A673 (cell line): ENCODE data around the gene PACRG. TPM values are rescaled to one million over a fixed set of nuclear protein-coding genes. Genes with fewer than 3 reads are reported as not detected.
"Not testable (repeated sequence)": the region's sequence is repeated elsewhere in the genome, so short reads cannot be mapped to it uniquely, and the experiment has no call there.

Experiments used
- BruUV-seq: library from RNA; stranded (reverse); fragments of 400-500 nt; replicated peaks from 2 replicates; lab custom pipeline; 2021; lab: Mats Ljungman, UMichigan
- CTCF ChIA-PET: fragments of 300-600 bp; sonication (Branson Sonifier 250); formaldehyde crosslinking; loops from one replicate; lab custom pipeline; 2022; ENCODE audit warnings: antibody characterized with exemption; lab: Charles Lee
- POLR2A ChIA-PET: fragments of 300-600 bp; sonication (Branson Sonifier 250); formaldehyde crosslinking; loops from one replicate; lab custom pipeline; 2022; ENCODE audit warnings: antibody characterized with exemption; ENCODE audit not compliant: low non-redundant PET; lab: Charles Lee
- DNase-seq: peaks from one replicate; pipeline ENCODE4 v3.0.0-alpha.2; 2015; ENCODE audit warnings: low spot score
- H3K27ac ChIP-seq: fragments of 200-600 bp; sonication (generic); 2 replicates; pipeline ENCODE4 v1.5.1; 2016; ENCODE audit warnings: mixed run types, low read depth, mild to moderate bottlenecking, mixed read lengths, antibody characterized with exemption, low read length; ENCODE audit not compliant: poor library complexity, severe bottlenecking
- H3K27me3 ChIP-seq: fragments of 200-600 bp; sonication (generic); replicated peaks from 2 replicates; pipeline ENCODE4 v1.6.1; 2017; ENCODE audit warnings: mixed run types, low read depth, mild to moderate bottlenecking, mixed read lengths, antibody characterized with exemption, low read length; ENCODE audit not compliant: insufficient read depth, poor library complexity
- H3K36me3 ChIP-seq: fragments of 200-600 bp; sonication (generic); 2 replicates; pipeline ENCODE4 v1.6.1; 2016; ENCODE audit warnings: mixed run types, mild to moderate bottlenecking, mixed read lengths, antibody characterized with exemption, low read length; ENCODE audit not compliant: insufficient read depth, poor library complexity, severe bottlenecking
- H3K4me1 ChIP-seq: fragments of 200-600 bp; sonication (generic); 2 replicates; pipeline ENCODE4 v1.6.1; 2017; ENCODE audit warnings: mixed run types, mild to moderate bottlenecking, mixed read lengths, antibody characterized with exemption, low read length; ENCODE audit not compliant: insufficient read depth, poor library complexity, severe bottlenecking
- H3K4me3 ChIP-seq: fragments of 200-600 bp; sonication (generic); 2 replicates; pipeline ENCODE4 v1.5.1; 2016; ENCODE audit warnings: low read depth, mixed run types, mild to moderate bottlenecking, mixed read lengths, low read length; ENCODE audit not compliant: poor library complexity, severe bottlenecking
- H3K9me3 ChIP-seq: fragments of 200-600 bp; sonication (generic); 2 replicates; pipeline ENCODE4 v1.6.1; 2016; ENCODE audit warnings: mixed run types, low read depth, mild to moderate bottlenecking, mixed read lengths, antibody characterized with exemption, low read length; ENCODE audit not compliant: poor library complexity, severe bottlenecking
- CTCF ChIP-seq: fragments of 300-800, 200-600 bp; sonication (generic); conservative IDR thresholded peaks from 2 replicates; pipeline ENCODE4 v1.5.1; 2017; ENCODE audit warnings: low read depth, mild to moderate bottlenecking, antibody characterized with exemption, low read length, moderate library complexity, mixed read lengths
- EZH2 ChIP-seq: fragments of 200-600 bp; sonication (generic); IDR thresholded peaks from 2 replicates; pipeline ENCODE4 v1.6.1; 2017; ENCODE audit warnings: borderline replicate concordance, low read depth, mild to moderate bottlenecking, mixed read lengths, antibody characterized with exemption, low read length; ENCODE audit not compliant: poor library complexity, severe bottlenecking
- intact Hi-C: fragments of 100-400 bp; cut with micrococcal nuclease; formaldehyde crosslinking; loops from one replicate; pipeline ENCODE4 v1.10.0; 2022; ENCODE audit not compliant: unreplicated experiment
- total RNA-seq: library from RNA; stranded (reverse); gene quantifications from 2 replicates; pipeline ENCODE4 v1.2.3, GENCODE V29; 2021

PACRG gene
- total RNA-seq, 1 experiment from 2014 or later: not detected

- CTCF ChIA-PET: no interaction called here
- no peaks in the 10 kb centered on the region for H3K4me1 ChIP-seq
- H3K4me3 ChIP-seq: no peak overlapping the region
- intact Hi-C loops: no loop called here
- POLR2A ChIA-PET: no interaction called here
- H3K27ac ChIP-seq: no peak overlapping the region
- BruUV-seq: no TSS peak
- TF ChIP-seq CTCF: no peak
- TF ChIP-seq EZH2: no peak
- peaks cover 4% of the 10 kb centered on the region for H3K27me3 ChIP-seq
- no peak for DNase-seq
- no peaks in the 10 kb centered on the region for H3K36me3 ChIP-seq
- no peaks in the 10 kb centered on the region for H3K9me3 ChIP-seq
Observed at GRCh38 chr6:163311830-163312229, 584.1 kb downstream of the PACRG start.

- H3K4me3 ChIP-seq: no peak overlapping the region
- TF ChIP-seq EZH2 (no peak), CTCF (no peak)
- no peak for DNase-seq
- H3K27me3 ChIP-seq: peaks cover 4% of the 10 kb centered on the region
- H3K27ac ChIP-seq: no peak overlapping the region
- ChIA-PET POLR2A (no interaction called here), CTCF (no interaction called here)
- H3K9me3 ChIP-seq: no peaks in the 10 kb centered on the region
- H3K4me1 ChIP-seq: no peaks in the 10 kb centered on the region
- no peaks in the 10 kb centered on the region for H3K36me3 ChIP-seq
- no TSS peak for BruUV-seq
- intact Hi-C loops: no loop called here
Observed at GRCh38 chr6:163313566-163313965, 585.8 kb downstream of the PACRG start.

GRCh38 chr6:163313981-163314380, 586.2 kb downstream of the PACRG start:
- Histone ChIP-seq H3K4me3 (no peak overlapping the region), H3K27ac (no peak overlapping the region), H3K4me1 (no peaks in the 10 kb centered on the region), H3K27me3 (peaks cover 4% of the 10 kb centered on the region), H3K36me3 (no peaks in the 10 kb centered on the region), H3K9me3 (no peaks in the 10 kb centered on the region)
- BruUV-seq: no TSS peak
- ChIA-PET POLR2A (no interaction called here), CTCF (no interaction called here)
- no peak for DNase-seq
- intact Hi-C loops: no loop called here
- TF ChIP-seq EZH2: no peak

- Histone ChIP-seq H3K36me3 (no peaks in the 10 kb centered on the region), H3K9me3 (no peaks in the 10 kb centered on the region), H3K4me1 (no peaks in the 10 kb centered on the region), H3K27ac (no peak overlapping the region), H3K27me3 (peaks cover 4% of the 10 kb centered on the region), H3K4me3 (no peak overlapping the region)
- intact Hi-C loops: no loop called here
- no TSS peak for BruUV-seq
- no peak for TF ChIP-seq EZH2
- no peak for TF ChIP-seq CTCF
- ChIA-PET POLR2A (no interaction called here), CTCF (no interaction called here)
- DNase-seq: no peak
Observed at GRCh38 chr6:163314791-163315470, 587.2 kb downstream of the PACRG start.

- CTCF ChIA-PET, H3K4me3 ChIP-seq, BruUV-seq, POLR2A ChIA-PET, H3K36me3 ChIP-seq, intact Hi-C loops, H3K27me3 ChIP-seq, H3K9me3 ChIP-seq, H3K27ac ChIP-seq, H3K4me1 ChIP-seq, DNase-seq: not testable (repeated sequence)
Observed at GRCh38 chr6:163316866-163317495, 589.2 kb downstream of the PACRG start.
